ENCODE results near the gene LEPR.

DNA sequence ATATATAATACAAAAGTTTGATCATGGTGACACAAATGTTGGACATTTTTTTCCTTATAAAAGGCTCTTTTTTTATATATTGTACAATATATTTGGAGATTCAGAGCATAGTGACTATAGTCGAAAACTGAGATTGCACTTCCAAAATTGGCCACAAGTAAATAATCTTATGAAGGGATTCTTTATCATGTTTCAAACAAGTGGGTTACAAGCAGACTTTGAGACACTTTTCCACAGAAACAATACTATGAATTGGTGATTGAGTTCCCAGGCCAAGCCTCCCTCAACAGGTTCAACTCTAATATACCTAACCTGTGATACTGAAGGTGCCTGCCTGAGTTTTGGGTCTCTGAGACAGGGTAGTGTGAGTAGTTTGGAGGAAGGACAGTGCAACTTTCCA is 13.8 kb downstream of the LEPR start:
- no peak for TF ChIP-seq POLR2A (IDR thresholded peaks at IDR 0.05)
- TF ChIP-seq, protein P1, sequence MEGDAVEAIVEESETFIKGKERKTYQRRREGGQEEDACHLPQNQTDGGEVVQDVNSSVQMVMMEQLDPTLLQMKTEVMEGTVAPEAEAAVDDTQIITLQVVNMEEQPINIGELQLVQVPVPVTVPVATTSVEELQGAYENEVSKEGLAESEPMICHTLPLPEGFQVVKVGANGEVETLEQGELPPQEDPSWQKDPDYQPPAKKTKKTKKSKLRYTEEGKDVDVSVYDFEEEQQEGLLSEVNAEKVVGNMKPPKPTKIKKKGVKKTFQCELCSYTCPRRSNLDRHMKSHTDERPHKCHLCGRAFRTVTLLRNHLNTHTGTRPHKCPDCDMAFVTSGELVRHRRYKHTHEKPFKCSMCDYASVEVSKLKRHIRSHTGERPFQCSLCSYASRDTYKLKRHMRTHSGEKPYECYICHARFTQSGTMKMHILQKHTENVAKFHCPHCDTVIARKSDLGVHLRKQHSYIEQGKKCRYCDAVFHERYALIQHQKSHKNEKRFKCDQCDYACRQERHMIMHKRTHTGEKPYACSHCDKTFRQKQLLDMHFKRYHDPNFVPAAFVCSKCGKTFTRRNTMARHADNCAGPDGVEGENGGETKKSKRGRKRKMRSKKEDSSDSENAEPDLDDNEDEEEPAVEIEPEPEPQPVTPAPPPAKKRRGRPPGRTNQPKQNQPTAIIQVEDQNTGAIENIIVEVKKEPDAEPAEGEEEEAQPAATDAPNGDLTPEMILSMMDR (IDR thresholded peaks at IDR 0.05), result peak in 1 of 7 experiments; percentile 9

Data from body of pancreas (tissue), 4 donors.